PC-9 (cell line): ENCODE measurements around the gene JAGN1.

Source experiments
- EZH2 ChIP-seq: fragments of 200-600 bp; sonication (generic); IDR thresholded peaks from 2 replicates; pipeline ENCODE4 v1.8.0; 2017; ENCODE audit warnings: antibody characterized with exemption, low read depth
- TF ChIP-seq, protein P1 (sequence below): fragments of 200-600 bp; sonication (generic); conservative IDR thresholded peaks from 2 replicates; pipeline ENCODE4 v1.6.1; 2017; ENCODE audit warnings: mixed run types, antibody characterized with exemption, mild to moderate bottlenecking, moderate library complexity

DNA sequence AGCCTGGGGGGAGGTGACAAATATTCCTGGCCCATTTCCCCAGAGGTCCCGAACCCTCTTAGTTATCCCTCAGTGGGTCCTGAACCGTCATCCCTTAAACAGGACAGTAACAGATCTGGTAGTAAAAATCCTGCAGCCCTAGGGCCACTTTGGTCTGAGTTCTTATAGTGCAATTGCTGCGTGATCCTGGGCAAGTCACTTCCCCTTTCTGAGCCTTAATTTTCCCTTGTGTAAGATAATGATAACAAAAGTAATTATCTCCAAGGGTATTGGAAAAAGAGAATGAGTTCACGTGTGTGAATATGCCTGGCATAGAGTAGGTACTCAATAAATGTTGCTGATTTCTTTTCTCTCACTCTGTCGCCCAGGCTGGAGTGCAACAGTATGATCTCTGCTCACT, 2.9 kb upstream of the JAGN1 start:
- TF ChIP-seq, protein P1, sequence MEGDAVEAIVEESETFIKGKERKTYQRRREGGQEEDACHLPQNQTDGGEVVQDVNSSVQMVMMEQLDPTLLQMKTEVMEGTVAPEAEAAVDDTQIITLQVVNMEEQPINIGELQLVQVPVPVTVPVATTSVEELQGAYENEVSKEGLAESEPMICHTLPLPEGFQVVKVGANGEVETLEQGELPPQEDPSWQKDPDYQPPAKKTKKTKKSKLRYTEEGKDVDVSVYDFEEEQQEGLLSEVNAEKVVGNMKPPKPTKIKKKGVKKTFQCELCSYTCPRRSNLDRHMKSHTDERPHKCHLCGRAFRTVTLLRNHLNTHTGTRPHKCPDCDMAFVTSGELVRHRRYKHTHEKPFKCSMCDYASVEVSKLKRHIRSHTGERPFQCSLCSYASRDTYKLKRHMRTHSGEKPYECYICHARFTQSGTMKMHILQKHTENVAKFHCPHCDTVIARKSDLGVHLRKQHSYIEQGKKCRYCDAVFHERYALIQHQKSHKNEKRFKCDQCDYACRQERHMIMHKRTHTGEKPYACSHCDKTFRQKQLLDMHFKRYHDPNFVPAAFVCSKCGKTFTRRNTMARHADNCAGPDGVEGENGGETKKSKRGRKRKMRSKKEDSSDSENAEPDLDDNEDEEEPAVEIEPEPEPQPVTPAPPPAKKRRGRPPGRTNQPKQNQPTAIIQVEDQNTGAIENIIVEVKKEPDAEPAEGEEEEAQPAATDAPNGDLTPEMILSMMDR: no peak
- no peak for TF ChIP-seq EZH2
